HG03460 (cell line): ENCODE results near the gene CGB8.

Experiments used
- ATAC-seq: cut with Tn5 transposase; IDR thresholded peaks from one replicate; pipeline ENCODE4 v1.9.1; 2021; ENCODE audit not compliant: unreplicated experiment

Gene CGB8

DNA sequence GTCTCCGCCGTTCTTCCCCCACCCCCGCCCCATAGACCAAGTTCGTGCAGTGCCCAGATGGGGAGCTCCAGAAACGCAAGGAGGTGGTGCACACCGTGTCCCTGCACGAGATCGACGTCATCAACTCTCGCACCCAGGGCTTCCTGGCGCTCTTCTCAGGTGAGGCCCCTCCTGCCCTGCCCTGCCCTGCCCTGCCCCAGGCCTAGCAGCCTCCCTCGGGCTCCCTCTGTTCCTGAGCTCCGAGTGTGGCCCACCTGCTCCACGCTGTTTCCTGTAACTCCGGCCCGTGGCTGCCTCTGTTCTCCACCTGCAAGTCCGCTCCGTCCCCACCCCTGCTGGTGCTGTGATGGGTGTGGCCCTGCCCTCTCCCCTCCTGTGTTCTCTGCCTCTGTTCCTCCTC, 38.5 kb downstream of the CGB8 start:
- ATAC-seq, result no peak

DNA sequence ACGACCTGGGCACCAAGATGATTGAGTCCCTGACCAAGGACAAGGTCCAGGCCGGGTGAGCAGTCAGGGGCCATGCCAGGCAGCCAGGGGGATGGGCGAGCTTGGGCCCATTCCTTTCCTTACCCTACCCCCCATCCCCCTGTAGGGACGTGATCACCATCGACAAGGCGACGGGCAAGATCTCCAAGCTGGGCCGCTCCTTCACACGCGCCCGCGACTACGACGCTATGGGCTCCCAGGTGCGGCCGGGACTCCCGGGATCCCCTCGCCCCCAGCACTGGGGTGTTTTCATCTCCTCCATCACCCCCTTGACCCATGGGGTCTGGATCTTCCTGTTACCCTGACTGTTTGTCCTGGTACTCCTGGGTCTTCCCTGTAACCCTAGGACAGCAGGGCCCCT, 39.1 kb downstream of the CGB8 start:
- ATAC-seq, result no peak

DNA sequence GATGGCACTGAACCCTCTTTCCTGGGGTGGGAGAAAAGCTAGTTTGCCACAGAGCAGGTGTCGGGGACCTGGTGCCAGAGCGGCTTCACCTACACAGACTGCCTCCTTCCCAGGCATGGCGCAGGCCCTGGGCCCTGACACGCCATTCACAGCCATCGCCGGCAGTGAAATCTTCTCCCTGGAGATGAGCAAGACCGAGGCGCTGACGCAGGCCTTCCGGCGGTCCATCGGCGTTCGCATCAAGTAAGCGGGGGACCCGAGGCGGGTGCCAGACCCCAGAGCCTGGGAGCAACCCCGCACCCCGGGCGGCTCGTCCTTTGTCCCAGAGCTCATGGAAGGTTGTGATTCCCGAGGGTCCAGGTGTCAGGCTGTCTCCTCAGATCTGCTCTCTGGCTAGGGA, 42.0 kb downstream of the CGB8 start:
- ATAC-seq, result no peak

DNA sequence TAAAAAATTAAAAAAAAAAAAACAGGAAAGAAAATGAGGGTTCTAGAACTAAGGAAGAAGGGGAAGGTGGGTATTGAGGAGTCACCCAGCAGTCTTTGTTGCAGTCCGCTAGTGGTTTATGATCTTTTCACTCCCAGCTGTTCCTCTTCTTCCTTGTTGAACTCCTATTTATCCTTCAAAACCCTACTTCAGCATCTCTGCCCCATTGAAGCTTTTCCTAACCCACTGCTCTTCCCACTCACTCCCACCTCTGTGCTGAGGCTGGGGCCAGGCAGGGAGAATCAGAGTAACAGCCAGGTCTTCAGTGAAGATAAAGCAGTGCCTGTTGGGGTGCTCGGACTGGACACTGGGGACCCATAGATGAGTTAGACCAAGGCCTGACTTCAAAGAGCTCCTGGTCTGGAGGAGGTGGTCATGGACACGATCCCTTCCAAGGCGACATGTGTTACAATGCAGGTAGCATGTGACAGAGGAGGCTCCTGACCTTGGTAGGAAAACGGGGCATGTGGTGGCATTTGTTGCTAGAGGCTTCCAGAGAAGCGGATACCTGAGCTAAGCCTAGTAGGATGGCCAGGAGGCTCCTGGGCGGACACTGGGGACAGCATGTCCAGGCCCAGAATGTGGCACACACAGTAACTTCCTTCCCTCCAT, 43.8 kb downstream of the CGB8 start:
- ATAC-seq, result no peak

DNA sequence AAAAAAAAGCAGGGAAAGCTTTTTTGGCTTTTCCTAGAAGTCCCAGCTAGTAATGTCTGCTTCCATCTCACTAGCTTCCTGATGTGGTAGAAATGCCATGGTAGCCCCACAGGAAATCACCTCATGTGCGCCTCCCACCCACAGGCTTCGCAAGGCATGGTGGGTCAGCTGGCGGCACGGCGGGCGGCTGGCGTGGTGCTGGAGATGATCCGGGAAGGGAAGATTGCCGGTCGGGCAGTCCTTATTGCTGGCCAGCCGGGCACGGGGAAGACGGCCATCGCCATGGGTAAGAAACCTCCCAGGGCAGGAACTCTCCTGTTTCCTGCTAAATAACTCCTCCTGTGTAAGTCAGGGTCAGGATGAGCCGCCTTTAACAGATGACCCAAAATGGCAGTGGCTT, 44.8 kb downstream of the CGB8 start:
- no peak for ATAC-seq

DNA sequence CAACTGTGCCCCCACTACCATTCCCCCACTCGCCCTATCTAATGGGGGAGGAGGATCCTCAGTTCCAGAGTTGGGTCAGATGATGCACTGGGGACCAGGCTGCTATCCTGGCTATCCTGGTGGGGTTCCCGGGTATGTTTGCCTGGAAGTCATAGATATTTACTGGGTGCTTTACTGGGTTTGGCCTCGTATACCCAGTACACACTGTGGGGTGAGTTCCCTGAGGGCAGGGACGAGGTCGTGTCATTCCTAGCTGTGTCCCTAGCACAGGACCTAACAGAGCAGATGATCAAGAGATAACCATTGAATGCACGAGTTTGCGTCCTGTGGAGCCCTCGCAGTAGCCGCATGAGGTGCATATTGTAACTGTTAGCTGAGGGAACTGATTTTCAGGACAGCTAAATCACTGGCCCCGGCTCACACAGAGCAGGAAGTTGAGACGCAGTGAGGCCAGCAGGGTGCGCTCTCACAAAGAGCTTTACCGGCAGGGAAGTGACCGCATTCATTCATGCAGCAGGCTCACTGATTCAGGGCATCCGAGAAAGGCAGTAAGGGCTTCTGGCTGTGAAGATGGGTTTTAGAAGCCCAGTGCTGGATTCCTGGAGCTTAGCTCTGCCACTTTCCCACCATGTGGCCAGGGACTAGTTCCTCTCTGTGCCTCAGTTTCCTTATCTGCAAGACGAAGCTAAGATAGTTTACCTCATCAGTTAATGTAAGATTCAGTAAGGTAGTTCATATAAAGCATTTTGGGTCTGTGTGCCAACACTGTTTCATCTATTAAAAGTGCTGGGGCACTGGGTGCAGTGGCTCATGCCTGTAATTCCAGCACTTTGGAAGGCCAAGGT, 49.2 kb downstream of the CGB8 start:
- no peak for ATAC-seq

DNA sequence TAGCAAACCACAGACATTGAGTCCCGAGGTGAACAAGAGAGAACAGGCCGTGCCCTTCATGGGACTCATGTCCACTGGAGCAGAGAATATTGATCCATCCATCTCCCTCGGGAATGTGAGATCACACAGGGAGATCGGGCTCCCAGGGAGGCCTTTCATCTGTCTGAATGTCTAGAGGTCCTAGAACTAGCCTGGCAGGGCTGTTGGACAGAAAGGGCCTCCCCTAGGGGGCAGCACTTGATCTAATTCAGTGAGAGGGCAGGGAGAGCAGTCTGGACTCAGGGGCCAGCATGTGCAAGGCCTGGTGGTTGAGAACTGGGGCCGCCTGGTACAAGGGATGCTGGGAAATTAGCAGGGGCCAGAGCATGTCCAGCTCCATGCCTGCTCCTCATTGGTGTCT, 50.9 kb downstream of the CGB8 start:
- ATAC-seq, result no peak
